Caco-2 (cell line): ENCODE data around the gene CSAD. TPM values are rescaled to one million over a fixed set of nuclear protein-coding genes. Genes with fewer than 3 reads are reported as not detected.
"Not testable (repeated sequence)": the region's sequence is repeated elsewhere in the genome, so short reads cannot be mapped to it uniquely, and the experiment has no call there.

ENCODE experiments used
- BruUV-seq: library from RNA; stranded (reverse); fragments of 400-500 nt; replicated peaks from 2 replicates; lab custom pipeline; 2021; lab: Mats Ljungman, UMichigan
- CTCF ChIA-PET: fragments of 300-600 bp; sonication (Branson Sonifier 250); formaldehyde crosslinking; loops from one replicate; lab custom pipeline; 2022; ENCODE audit warnings: antibody characterized with exemption; lab: Charles Lee
- POLR2A ChIA-PET: fragments of 300-600 bp; sonication (Branson Sonifier 250); formaldehyde crosslinking; loops from one replicate; lab custom pipeline; 2022; ENCODE audit warnings: antibody characterized with exemption; lab: Charles Lee
- DNase-seq, 2 experiments: peaks; one replicate each; pipeline versions ENCODE4 v3.0.0 to v3.0.0-alpha.2; 2020 to 2022
- H3K27me3 ChIP-seq: replicated peaks from 2 replicates; pipeline ENCODE4 v1.6.0; 2011; ENCODE audit warnings: low read length; ENCODE audit not compliant: control insufficient read depth, insufficient read depth
- H3K36me3 ChIP-seq: 2 replicates; pipeline ENCODE4 v1.5.1; 2011; ENCODE audit warnings: low read length; ENCODE audit not compliant: control insufficient read depth, insufficient read depth
- H3K4me1 ChIP-seq: fragments of 250-450 bp; sonication (Bioruptor Pico); 2 replicates; pipeline ENCODE4 v1.5.1; 2020; ENCODE audit warnings: mild to moderate bottlenecking
- H3K4me3 ChIP-seq: 2 replicates; pipeline ENCODE4 v1.5.1; 2011; ENCODE audit warnings: low read depth, mild to moderate bottlenecking, control low read depth, low read length
- H3K9me3 ChIP-seq: fragments of 250-450 bp; sonication (Bioruptor Pico); 2 replicates; pipeline ENCODE4 v1.5.1; 2020; ENCODE audit warnings: mild to moderate bottlenecking, moderate library complexity
- H3K27ac Mint-ChIP-seq: one replicate; pipeline ENCODE4 v1.8.0; 2022; ENCODE audit warnings: mixed read lengths; ENCODE audit not compliant: unreplicated experiment
- H3K27me3 Mint-ChIP-seq: one replicate; pipeline ENCODE4 v1.8.0; 2022; ENCODE audit warnings: mixed read lengths; ENCODE audit not compliant: insufficient read depth, unreplicated experiment
- H3K36me3 Mint-ChIP-seq: one replicate; pipeline ENCODE4 v1.8.0; 2022; ENCODE audit warnings: mild to moderate bottlenecking, mixed read lengths; ENCODE audit not compliant: insufficient read depth, unreplicated experiment
- H3K4me1 Mint-ChIP-seq: one replicate; pipeline ENCODE4 v1.8.0; 2022; ENCODE audit warnings: low read depth, mixed read lengths; ENCODE audit not compliant: unreplicated experiment
- H3K4me3 Mint-ChIP-seq: one replicate; pipeline ENCODE4 v1.8.0; 2022; ENCODE audit warnings: mild to moderate bottlenecking, moderate library complexity, mixed read lengths; ENCODE audit not compliant: unreplicated experiment
- H3K9me3 Mint-ChIP-seq: one replicate; pipeline ENCODE4 v1.8.0; 2022; ENCODE audit warnings: mixed read lengths; ENCODE audit not compliant: unreplicated experiment
- CTCF ChIP-seq, 2 experiments: fragments of 200-600 bp in 1 of 2; IDR thresholded peaks; 1 replicate in 1 of 2; 2 replicates in 1 of 2; pipeline versions ENCODE4 v1.5.1 to v1.8.0; 2011 to 2022; ENCODE audit warnings: antibody characterized with exemption in 1 of 2, control low read depth in 1 of 2, inconsistent platforms in 1 of 2, low read depth in 1 of 2, low read length in 1 of 2, mild to moderate bottlenecking in 1 of 2, moderate library complexity in 1 of 2; ENCODE audit not compliant: insufficient read depth in 1 of 2, severe bottlenecking in 1 of 2, unreplicated experiment in 1 of 2
- intact Hi-C: fragments of 100-400 bp; cut with micrococcal nuclease; formaldehyde crosslinking; loops from one replicate; pipeline ENCODE4 v1.10.0; 2022; ENCODE audit not compliant: unreplicated experiment
- total RNA-seq: library from RNA; stranded (reverse); gene quantifications from 2 replicates; pipeline ENCODE4 v1.2.3, GENCODE V29; 2022

CSAD gene
- total RNA-seq, 1 experiment from 2014 or later = 20.1 TPM

DNA sequence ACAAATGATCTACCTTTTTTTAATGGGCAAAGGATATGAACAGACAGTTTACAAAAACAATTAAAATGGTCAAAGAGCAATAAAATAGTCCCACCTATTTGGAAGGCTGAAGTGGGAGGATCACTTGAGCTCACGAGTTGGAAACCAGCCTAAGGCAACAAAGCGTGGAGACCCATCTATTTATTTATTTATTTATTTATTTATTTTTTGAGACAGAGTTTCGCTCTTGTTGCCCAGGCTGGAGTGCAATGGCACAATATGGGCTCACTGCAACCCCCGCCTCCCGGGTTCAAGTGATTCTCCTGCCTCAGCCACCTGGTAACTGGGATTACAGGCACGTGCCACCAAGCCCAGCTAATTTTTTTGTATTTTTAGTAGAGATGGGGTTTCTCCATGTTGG lies 3.3 kb downstream of the CSAD start:
- H3K27me3 Mint-ChIP-seq, intact Hi-C loops, CTCF ChIA-PET, BruUV-seq, H3K36me3 ChIP-seq, H3K27me3 ChIP-seq, DNase-seq, H3K4me3 ChIP-seq, H3K4me3 Mint-ChIP-seq, H3K9me3 Mint-ChIP-seq, H3K9me3 ChIP-seq, POLR2A ChIA-PET, H3K27ac Mint-ChIP-seq: not testable (repeated sequence)
- Mint-ChIP-seq H3K4me1 (peaks cover 26% of the 10 kb centered on the region), H3K36me3 (peaks cover 26% of the 10 kb centered on the region)
- peaks cover 24% of the 10 kb centered on the region for H3K4me1 ChIP-seq

- H3K36me3 ChIP-seq = peaks cover under 1% of the 10 kb centered on the region; the same call in 1 of the 2 replicates
- H3K27me3 Mint-ChIP-seq = no peaks in the 10 kb centered on the region
- TF ChIP-seq CTCF (IDR thresholded peaks at IDR 0.05; ENCODE audit: insufficient read depth in 1 of 2, low read depth in 1 of 2, low read length in 1 of 2, severe bottlenecking in 1 of 2, unreplicated experiment in 1 of 2) = no peak
- H3K27ac Mint-ChIP-seq = no peak overlapping the region
- peaks cover 19% of the 10 kb centered on the region for H3K36me3 Mint-ChIP-seq
- ChIA-PET CTCF (no interaction called here), POLR2A (no interaction called here)
- peaks cover 20% of the 10 kb centered on the region for H3K4me1 ChIP-seq
- peaks cover 19% of the 10 kb centered on the region for H3K4me1 Mint-ChIP-seq
- no peaks in the 10 kb centered on the region for H3K9me3 ChIP-seq
- H3K9me3 Mint-ChIP-seq = no peaks in the 10 kb centered on the region
- no peak overlapping the region for H3K4me3 Mint-ChIP-seq
- no peaks in the 10 kb centered on the region for H3K27me3 ChIP-seq
- no peak overlapping the region for H3K4me3 ChIP-seq
- BruUV-seq = no TSS peak
- no peak for DNase-seq
- intact Hi-C loops = no loop called here
These were observed 4.0 kb downstream of the CSAD start for GRCh38 chr12:53176750-53177149.

DNA sequence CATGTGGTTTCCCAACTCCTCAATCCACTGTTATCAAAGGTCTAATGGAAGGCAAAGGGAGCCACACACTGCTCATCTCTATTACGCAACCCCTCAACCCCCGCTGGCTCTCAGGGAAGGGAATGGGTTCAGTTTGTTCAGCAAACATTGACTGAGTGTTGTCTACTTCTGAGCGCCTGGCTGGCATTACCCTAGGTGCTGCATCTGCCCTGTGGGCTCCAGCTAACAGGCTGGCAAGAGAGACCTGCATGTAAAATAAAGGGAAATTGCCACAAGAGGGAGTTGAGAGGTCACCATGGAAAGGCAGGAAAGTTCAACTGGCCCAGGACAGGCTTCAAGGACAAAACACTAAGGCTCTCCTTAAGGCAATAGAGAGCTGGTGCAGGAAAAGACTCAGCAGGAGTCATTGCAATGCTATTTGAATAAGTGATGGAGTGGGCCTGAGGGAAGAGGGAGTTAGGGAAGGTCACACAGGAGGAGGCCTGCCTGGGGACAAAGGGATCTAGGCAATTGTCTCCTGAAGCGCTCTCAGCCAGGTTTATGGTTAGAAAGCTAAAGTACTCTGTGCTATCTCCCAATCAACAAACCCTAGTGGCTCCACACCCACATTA lies 5.7 kb downstream of the CSAD start:
- H3K4me1 Mint-ChIP-seq = peaks cover 19% of the 10 kb centered on the region
- Histone ChIP-seq H3K4me1 (peaks cover 16% of the 10 kb centered on the region), H3K9me3 (no peaks in the 10 kb centered on the region), H3K4me3 (no peak overlapping the region), H3K27me3 (no peaks in the 10 kb centered on the region), H3K36me3 (no peaks in the 10 kb centered on the region)
- intact Hi-C loops = no loop called here
- peak overlapping the region; percentile 19 for H3K27ac Mint-ChIP-seq
- DNase-seq = peak; percentile 63 to 73
- no TSS peak for BruUV-seq
- H3K4me3 Mint-ChIP-seq = peak overlapping the region; percentile 33
- H3K9me3 Mint-ChIP-seq = no peaks in the 10 kb centered on the region
- POLR2A ChIA-PET = interaction anchor here (1.2 kb wide), 1 partner anchor 96 kb away, joined by 9 read pairs; the partner anchor contains the start of gene SPRYD3
- H3K36me3 Mint-ChIP-seq = peaks cover 5% of the 10 kb centered on the region
- TF ChIP-seq CTCF (IDR thresholded peaks at IDR 0.05; ENCODE audit: insufficient read depth in 1 of 2, low read depth in 1 of 2, low read length in 1 of 2, severe bottlenecking in 1 of 2, unreplicated experiment in 1 of 2) = peak; percentile 38 to 46
- CTCF ChIA-PET = interaction anchor here (0.6 to 1.4 kb wide), 8 partner anchors 12 to 146 kb away, joined by 3 to 9 read pairs (median 6); partner anchors contain the start of genes AAAS, PFDN5, SOAT2 and SPRYD3
- H3K27me3 Mint-ChIP-seq = no peaks in the 10 kb centered on the region
